SK-N-MC (cell line): ENCODE data around the gene PIK3C2G.
A peak's percentile ranks its signal among the peaks of the same experiment; 100 is the strongest.

Source experiments
- DNase-seq: peaks from one replicate; pipeline ENCODE4 v3.0.0-alpha.2; 2011; ENCODE audit warnings: low read depth, low spot score
- H3K27ac ChIP-seq: fragments of 200-600 bp; sonication (generic); 2 replicates; pipeline ENCODE4 v1.5.1; 2016; ENCODE audit warnings: mixed run types
- H3K36me3 ChIP-seq: fragments of 200-600 bp; sonication (generic); 2 replicates; pipeline ENCODE4 v1.6.1; 2017; ENCODE audit warnings: antibody characterized with exemption, low read length, mixed read lengths; ENCODE audit not compliant: insufficient read depth
- H3K4me3 ChIP-seq: fragments of 200-600 bp; sonication (generic); 2 replicates; pipeline ENCODE4 v1.5.1; 2016
- H3K9ac ChIP-seq: fragments of 200-600 bp; sonication (generic); 2 replicates; pipeline ENCODE4 v1.8.0; 2017; ENCODE audit warnings: mixed run types, mixed read lengths; ENCODE audit not compliant: insufficient read length
- H3K9me3 ChIP-seq: fragments of 200-600 bp; sonication (generic); 2 replicates; pipeline ENCODE4 v1.6.1; 2017; ENCODE audit warnings: low read depth, mild to moderate bottlenecking, antibody characterized with exemption, low read length, moderate library complexity, mixed read lengths
- EZH2 ChIP-seq: fragments of 200-600 bp; sonication (generic); IDR thresholded peaks from one replicate; pipeline ENCODE4 v1.6.1; 2017; ENCODE audit warnings: antibody characterized with exemption
- FOXP2 ChIP-seq: optimal IDR thresholded peaks from 2 replicates; pipeline ENCODE3; 2011; ENCODE audit warnings: mild to moderate bottlenecking, moderate library complexity; ENCODE audit not compliant: insufficient read depth; ENCODE audit errors: extremely low read length, control extremely low read depth
- POLR2AphosphoS5 ChIP-seq: IDR thresholded peaks from 2 replicates; pipeline ENCODE4 v1.6.1; 2012; ENCODE audit warnings: mild to moderate bottlenecking, low read depth, low read length, borderline replicate concordance

PIK3C2G gene

DNA sequence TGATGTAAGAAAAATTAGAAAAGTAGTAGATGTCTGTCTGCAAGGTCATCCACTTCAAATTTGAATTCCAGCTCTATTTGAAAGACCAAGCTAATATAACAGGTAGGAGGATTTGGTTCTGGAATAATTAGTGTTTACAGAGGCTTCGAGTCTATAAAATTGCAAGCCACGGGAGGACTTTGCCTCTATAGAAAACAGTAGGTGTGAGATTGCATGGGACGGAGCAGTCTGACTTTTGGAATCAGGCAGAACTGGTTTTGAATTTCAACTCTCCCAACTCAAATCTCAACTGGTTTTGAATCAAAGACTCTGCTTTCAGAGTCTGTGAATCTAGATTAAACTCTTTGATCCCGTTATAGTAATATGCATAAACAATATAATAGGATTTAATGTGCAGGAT lies 82.4 kb downstream of the PIK3C2G start:
- TF ChIP-seq POLR2AphosphoS5 (no peak), FOXP2 (no peak), EZH2 (no peak)
- DNase-seq, result no peak
- H3K4me3 ChIP-seq, result no peak overlapping the region
- H3K9ac ChIP-seq, result no peak overlapping the region
- peak overlapping the region; percentile 89; the same call in 1 of the 2 replicates for H3K27ac ChIP-seq
- no peaks in the 10 kb centered on the region for H3K36me3 ChIP-seq
- H3K9me3 ChIP-seq, result no peaks in the 10 kb centered on the region

DNA sequence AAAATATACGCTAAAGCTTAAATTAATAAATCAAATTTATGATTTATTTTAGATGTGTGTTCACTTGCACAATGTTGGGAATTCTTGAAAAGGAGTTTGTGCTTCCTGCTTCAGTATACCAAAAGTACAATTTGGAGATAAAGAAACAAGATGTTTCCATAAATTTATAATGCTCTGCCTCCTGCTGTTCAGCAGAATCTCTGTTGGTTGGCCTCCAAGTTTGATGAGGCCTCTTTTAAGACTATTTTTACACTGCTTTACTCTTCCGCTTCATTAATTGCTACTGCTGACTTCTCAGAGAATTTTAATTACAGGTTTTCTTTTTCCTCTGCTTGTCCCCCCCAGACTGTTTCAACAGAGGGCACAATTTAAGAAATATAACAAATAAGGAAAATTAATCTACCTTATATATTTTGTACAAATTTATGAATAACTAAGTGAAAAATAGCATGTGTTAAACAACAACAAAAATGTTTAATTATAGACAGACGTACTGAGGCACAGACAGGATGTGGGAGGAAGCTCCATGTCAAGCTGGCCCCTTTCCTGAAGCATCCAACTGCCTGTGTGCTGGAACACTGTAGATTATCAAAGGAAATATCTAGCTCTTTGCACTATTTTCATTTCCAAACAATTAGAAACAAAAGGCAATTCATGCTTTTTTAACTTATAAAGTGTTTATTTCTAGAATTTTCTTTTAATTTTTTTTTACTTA lies 83.9 kb downstream of the PIK3C2G start:
- peak overlapping the region; percentile 89 for H3K27ac ChIP-seq
- peak; percentile 78 for DNase-seq
- no peaks in the 10 kb centered on the region for H3K36me3 ChIP-seq

GRCh38 chr12:18352312-18352711 lies 91.0 kb downstream of the PIK3C2G start:
- Histone ChIP-seq H3K27ac (no peak overlapping the region), H3K9me3 (no peaks in the 10 kb centered on the region), H3K36me3 (no peaks in the 10 kb centered on the region), H3K9ac (no peak overlapping the region), H3K4me3 (no peak overlapping the region)
- DNase-seq, result no peak
- TF ChIP-seq FOXP2 (no peak), POLR2AphosphoS5 (no peak), EZH2 (no peak)

More for the DNA sequence above, 83.9 kb downstream of the PIK3C2G start:
- Histone ChIP-seq H3K9ac (no peak overlapping the region), H3K4me3 (peak overlapping the region; percentile 72), H3K9me3 (no peaks in the 10 kb centered on the region)
- TF ChIP-seq POLR2AphosphoS5, result no peak; the same call in 1 of the 2 replicates
- no peak for TF ChIP-seq EZH2
- no peak for TF ChIP-seq FOXP2

DNA sequence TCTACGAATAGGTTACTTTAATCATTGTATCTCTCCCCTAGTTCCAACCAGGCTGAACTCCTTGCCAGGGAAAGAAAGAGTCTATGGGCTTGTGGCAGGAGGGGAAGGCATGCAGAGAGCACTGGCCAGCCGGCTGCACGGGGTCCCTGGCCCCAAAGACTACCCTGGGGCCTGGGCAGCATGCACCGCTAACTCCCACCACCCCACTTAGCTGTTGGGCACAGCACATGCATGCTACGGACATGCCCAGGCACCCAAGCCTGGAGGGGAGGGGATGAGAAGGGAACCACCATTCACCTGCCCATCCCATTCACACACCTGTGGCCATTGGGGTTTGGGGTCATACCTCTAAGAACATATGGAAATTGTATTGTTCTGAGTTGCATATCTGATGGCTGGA lies 94.1 kb downstream of the PIK3C2G start:
- no peak for TF ChIP-seq FOXP2
- no peak for TF ChIP-seq POLR2AphosphoS5
- TF ChIP-seq EZH2, result no peak
- H3K4me3 ChIP-seq, result no peak overlapping the region
- no peak for DNase-seq
- no peaks in the 10 kb centered on the region for H3K9me3 ChIP-seq
- no peak overlapping the region for H3K9ac ChIP-seq
- no peaks in the 10 kb centered on the region for H3K36me3 ChIP-seq
- H3K27ac ChIP-seq, result no peak overlapping the region

DNA sequence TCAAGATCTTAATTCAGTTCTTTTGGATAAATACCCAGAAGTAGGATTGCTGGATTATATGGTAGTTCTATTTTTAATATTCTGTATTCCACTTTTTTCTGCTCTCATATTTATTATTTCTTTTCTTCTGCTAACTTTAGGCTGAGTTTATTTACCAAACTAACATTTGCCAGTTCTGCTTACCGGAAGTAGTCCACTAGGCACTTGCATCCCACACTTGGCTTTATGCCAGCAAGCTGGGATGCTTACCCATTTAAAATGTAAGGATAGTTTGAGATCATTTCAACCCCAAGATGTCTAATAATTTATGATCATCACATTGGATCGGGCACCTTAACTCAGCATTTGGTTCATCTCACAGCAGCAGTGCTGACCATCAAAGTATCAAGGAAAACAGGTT lies 96.8 kb downstream of the PIK3C2G start:
- Histone ChIP-seq H3K4me3 (no peak overlapping the region), H3K36me3 (no peaks in the 10 kb centered on the region), H3K9me3 (no peaks in the 10 kb centered on the region), H3K9ac (no peak overlapping the region), H3K27ac (no peak overlapping the region)
- DNase-seq, result no peak
- TF ChIP-seq POLR2AphosphoS5, result no peak
- no peak for TF ChIP-seq EZH2
- TF ChIP-seq FOXP2, result no peak

GRCh38 chr12:18358930-18359329 lies 97.6 kb downstream of the PIK3C2G start:
- H3K4me3 ChIP-seq, result no peak overlapping the region
- no peaks in the 10 kb centered on the region for H3K36me3 ChIP-seq
- TF ChIP-seq POLR2AphosphoS5 (no peak), EZH2 (no peak), FOXP2 (no peak)
- H3K27ac ChIP-seq, result no peak overlapping the region
- no peak for DNase-seq
- H3K9ac ChIP-seq, result no peak overlapping the region
- H3K9me3 ChIP-seq, result no peaks in the 10 kb centered on the region

DNA sequence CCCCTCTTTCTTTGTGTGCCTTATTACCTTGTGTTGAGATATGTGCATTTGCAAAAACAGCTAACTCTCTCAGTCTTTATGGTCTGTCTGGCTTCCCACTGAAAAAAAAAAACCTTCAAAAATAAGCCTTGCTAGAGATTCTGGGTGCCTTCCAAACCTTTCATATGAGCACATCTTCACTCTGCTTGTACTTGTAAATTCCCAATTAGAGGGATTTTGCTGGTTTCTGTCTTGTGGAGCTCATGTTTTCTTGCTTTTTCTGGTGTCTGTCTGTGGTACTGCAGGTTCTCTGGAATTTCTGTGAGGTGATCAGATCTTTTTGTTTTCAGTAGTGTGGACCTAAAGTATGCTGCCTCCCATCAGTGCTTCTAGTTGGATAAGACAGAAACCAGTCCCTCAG lies 100.1 kb downstream of the PIK3C2G start:
- H3K27ac ChIP-seq, result no peak overlapping the region
- no peak overlapping the region for H3K9ac ChIP-seq
- H3K36me3 ChIP-seq, result no peaks in the 10 kb centered on the region
- H3K4me3 ChIP-seq, result no peak overlapping the region
- no peak for DNase-seq
- H3K9me3 ChIP-seq, result no peaks in the 10 kb centered on the region
- TF ChIP-seq POLR2AphosphoS5 (no peak), FOXP2 (no peak), EZH2 (no peak)

- no peak overlapping the region for H3K4me3 ChIP-seq
- TF ChIP-seq EZH2 (no peak), POLR2AphosphoS5 (no peak), FOXP2 (no peak)
- no peaks in the 10 kb centered on the region for H3K36me3 ChIP-seq
- no peak overlapping the region for H3K9ac ChIP-seq
- no peak for DNase-seq
- H3K27ac ChIP-seq, result no peak overlapping the region
- no peaks in the 10 kb centered on the region for H3K9me3 ChIP-seq
Observed at GRCh38 chr12:18363321-18363720, 102.0 kb downstream of the PIK3C2G start.

DNA sequence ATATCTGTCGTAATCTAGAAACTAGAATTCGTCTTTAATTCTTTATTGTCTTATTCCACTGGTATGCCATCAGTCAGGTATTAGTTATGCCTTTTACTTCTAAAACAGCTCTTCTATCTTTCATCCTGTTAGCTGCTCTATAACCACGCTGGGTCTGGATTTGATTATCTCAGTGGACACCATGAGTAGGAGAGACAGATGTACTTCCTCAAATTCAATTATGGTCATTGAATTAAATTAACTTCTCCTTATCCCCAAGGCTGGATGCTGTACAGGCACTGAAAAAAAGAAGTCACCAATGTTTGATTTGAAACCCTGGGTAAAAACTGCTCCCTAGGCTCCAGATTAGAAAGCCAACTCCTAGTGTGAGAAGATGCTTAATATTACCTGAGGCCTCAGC lies 107.3 kb downstream of the PIK3C2G start:
- no peaks in the 10 kb centered on the region for H3K9me3 ChIP-seq
- DNase-seq, result no peak
- TF ChIP-seq POLR2AphosphoS5, result no peak
- no peak for TF ChIP-seq EZH2
- TF ChIP-seq FOXP2, result no peak
- H3K27ac ChIP-seq, result no peak overlapping the region
- no peak overlapping the region for H3K4me3 ChIP-seq
- H3K9ac ChIP-seq, result no peak overlapping the region
- no peaks in the 10 kb centered on the region for H3K36me3 ChIP-seq
